A549 (cell line): ENCODE data around the gene FZD4. TPM values are rescaled to one million over a fixed set of nuclear protein-coding genes. Genes with fewer than 3 reads are reported as not detected.
"Not testable (repeated sequence)": the region's sequence is repeated elsewhere in the genome, so short reads cannot be mapped to it uniquely, and the experiment has no call there.

Source experiments
- ATAC-seq, 2 experiments: fragments of 200-7000 bp in 1 of 2; fragments of >200 bp in 1 of 2; cut with Nextera tagmentation in 1 of 2; cut with Tn5 transposase in 1 of 2; 3 replicates each; pipeline versions ENCODE4 v1.8.0 to v1.9.1; 2018 to 2020; ENCODE audit warnings: mild to moderate bottlenecking in 1 of 2, moderate library complexity in 1 of 2
- CTCF ChIA-PET: fragments of 300-600 bp; sonication (Branson Sonifier 250); formaldehyde crosslinking; extraction: SDS; loops from one replicate; lab custom pipeline; 2021; ENCODE audit warnings: antibody characterized with exemption, inconsistent platforms; lab: Yijun Ruan, JAX
- POLR2A ChIA-PET: fragments of 350-600 bp; formaldehyde crosslinking; extraction: SDS; loops from one replicate; lab custom pipeline; 2021; ENCODE audit warnings: antibody characterized with exemption, inconsistent platforms; lab: Yijun Ruan, JAX
- DNase-seq, 2 experiments: peaks; one replicate each; pipeline versions ENCODE4 v3.0.0 to v3.0.0-alpha.2; 2011 to 2016; ENCODE audit warnings: low read depth in 1 of 2, low spot score in 1 of 2
- FAIRE-seq: peaks from 2 replicates; lab custom pipeline; 2011; peaks lifted over from hg19 to GRCh38; lab: Jason Lieb, UNC
- H3K27ac ChIP-seq, 2 experiments: fragments of >200 bp; sonication (Bioruptor Twin); formaldehyde crosslinking; 3 replicates each; pipeline ENCODE4 v1.5.1; 2016 to 2017
- H3K4me1 ChIP-seq: fragments of >200 bp; sonication (Bioruptor Twin); formaldehyde crosslinking; 3 replicates; pipeline ENCODE4 v1.6.1; 2016
- H3K4me2 ChIP-seq: fragments of >200 bp; sonication (Bioruptor Twin); formaldehyde crosslinking; 3 replicates; pipeline ENCODE4 v1.6.1; 2016
- H3K4me3 ChIP-seq: fragments of >200 bp; sonication (Bioruptor Twin); formaldehyde crosslinking; 3 replicates; pipeline ENCODE4 v1.5.1; 2016
- H3K9me3 ChIP-seq: fragments of >200 bp; sonication (Bioruptor Twin); formaldehyde crosslinking; 3 replicates; pipeline ENCODE4 v1.6.1; 2016
- CBX8 ChIP-seq: fragments of 200-600 bp; sonication (generic); IDR thresholded peaks from 2 replicates; pipeline ENCODE4 v1.6.1; 2016
- CEBPB ChIP-seq, 2 experiments: fragments of >200 bp in 1 of 2; sonication (Bioruptor Twin) in 1 of 2; formaldehyde crosslinking in 1 of 2; IDR thresholded peaks; 2 replicates each; pipeline ENCODE4 v1.6.1; 2012 to 2016
- EHF ChIP-seq: fragments of 250-450 bp; sonication (Bioruptor Pico); IDR thresholded peaks from 2 replicates; pipeline ENCODE4 v1.5.0; 2020; ENCODE audit warnings: mild to moderate bottlenecking
- EHMT2 ChIP-seq: fragments of 200-600 bp; sonication (generic); IDR thresholded peaks from 2 replicates; pipeline ENCODE4 v1.6.1; 2016; ENCODE audit warnings: antibody characterized with exemption, low read depth, mild to moderate bottlenecking, moderate library complexity
- FOSL2 ChIP-seq, 2 experiments: fragments of 450-650 bp in 1 of 2; fragments of >200 bp in 1 of 2; sonication (Bioruptor Twin) in 1 of 2; formaldehyde crosslinking; IDR thresholded peaks; 2 replicates each; pipeline versions ENCODE4 v1.5.0 to v1.6.1; 2016 to 2020; ENCODE audit warnings: mild to moderate bottlenecking in 1 of 2, moderate library complexity in 1 of 2
- GATA3 ChIP-seq: IDR thresholded peaks from 2 replicates; pipeline ENCODE4 v1.6.1; 2012; ENCODE audit warnings: borderline replicate concordance
- HES2 ChIP-seq: fragments of >200 bp; sonication (Bioruptor Twin); formaldehyde crosslinking; IDR thresholded peaks from 2 replicates; pipeline ENCODE4 v1.6.1; 2016
- HOXA7 ChIP-seq: fragments of 250-450 bp; sonication (Bioruptor Pico); IDR thresholded peaks from 2 replicates; pipeline ENCODE4 v1.5.0; 2020; ENCODE audit warnings: mild to moderate bottlenecking, moderate library complexity
- HOXB5 ChIP-seq: fragments of 250-450 bp; sonication (Bioruptor Pico); IDR thresholded peaks from 2 replicates; pipeline ENCODE4 v1.5.0; 2020; ENCODE audit warnings: mild to moderate bottlenecking, moderate library complexity
- JUN ChIP-seq, 2 experiments: fragments of >200 bp; sonication (Bioruptor Twin); formaldehyde crosslinking; IDR thresholded peaks; 2 replicates in 1 of 2; 3 replicates in 1 of 2; pipeline ENCODE4 v1.6.1; 2016 to 2017
- MAFK ChIP-seq: fragments of 450-650 bp; IDR thresholded peaks from 2 replicates; pipeline ENCODE4 v1.6.1; 2014; ENCODE audit not compliant: partially characterized antibody
- MAX ChIP-seq: IDR thresholded peaks from 2 replicates; pipeline ENCODE4 v1.6.1; 2012
- MAZ ChIP-seq: fragments of 150-350 bp; IDR thresholded peaks from 2 replicates; pipeline ENCODE4 v1.6.1; 2014; ENCODE audit warnings: antibody characterized with exemption, low read depth, low read length, borderline replicate concordance
- MYC ChIP-seq: IDR thresholded peaks from 2 replicates; pipeline ENCODE4 v1.6.1; 2012; ENCODE audit warnings: mild to moderate bottlenecking, inconsistent platforms, low read length, improper control_type of control experiment, borderline replicate concordance
- NPAS2 ChIP-seq: fragments of 250-450 bp; sonication (Bioruptor Pico); IDR thresholded peaks from 2 replicates; pipeline ENCODE4 v1.8.0; 2022; ENCODE audit warnings: mild to moderate bottlenecking, moderate library complexity, borderline replicate concordance
- RFX5 ChIP-seq: fragments of 450-650 bp; IDR thresholded peaks from 2 replicates; pipeline ENCODE4 v1.7.1; 2014; ENCODE audit warnings: antibody characterized with exemption, mild to moderate bottlenecking, moderate library complexity
- RNF2 ChIP-seq: fragments of 200-600 bp; sonication (generic); IDR thresholded peaks from 2 replicates; pipeline ENCODE4 v1.6.1; 2016; ENCODE audit warnings: low read depth, mild to moderate bottlenecking, antibody characterized with exemption, moderate library complexity, borderline replicate concordance
- TFCP2L1 ChIP-seq: fragments of 250-450 bp; sonication (Bioruptor Pico); IDR thresholded peaks from 2 replicates; pipeline ENCODE4 v1.5.0; 2021; ENCODE audit warnings: mild to moderate bottlenecking
- USF2 ChIP-seq: fragments of 450-650 bp; IDR thresholded peaks from 2 replicates; pipeline ENCODE4 v1.6.1; 2014; ENCODE audit warnings: antibody characterized with exemption
- ZC3H11A ChIP-seq: fragments of 450-650 bp; IDR thresholded peaks from 2 replicates; pipeline ENCODE4 v1.6.1; 2014; ENCODE audit warnings: antibody characterized with exemption, mild to moderate bottlenecking
- WGBS: methylation state at CpG from one replicate; pipeline ENCODE4 v1.1.6; 2017; ENCODE audit errors: missing lambda C conversion rate; 5-methylcytosine and 5-hydroxymethylcytosine counted together
- polyA plus RNA-seq, 4 experiments: library from polyadenylated mRNA; depleted of rRNA in 3 of 4; stranded (reverse); fragments of >200 nt; fragmentation: RNase III in 1 of 4; extraction: RNeasy Plus Mini Kit Qiagen cat#74134 plus additional on column Dnase treatment in 1 of 4; gene quantifications; 2 replicates in 3 of 4; 3 replicates in 1 of 4; pipeline ENCODE4 v1.2.3, GENCODE V29; 2011 to 2017
- TF ChIP-seq, protein P1 (sequence below): IDR thresholded peaks from 2 replicates; pipeline ENCODE4 v1.6.1; 2012
- TF ChIP-seq, protein P2 (sequence below): fragments of 250-450 bp; sonication (Bioruptor Pico); IDR thresholded peaks from 2 replicates; pipeline ENCODE4 v1.5.0; 2021; ENCODE audit warnings: mild to moderate bottlenecking, moderate library complexity, borderline replicate concordance
- TF ChIP-seq, protein P3 (sequence below): fragments of >200 bp; sonication (Bioruptor Twin); formaldehyde crosslinking; IDR thresholded peaks from 3 replicates; pipeline ENCODE4 v1.6.1; 2016

FZD4 gene
- polyA plus RNA-seq, 2 of the 4 experiments (the other 2 are of a cell fraction), result 0.67 to 0.90 TPM

DNA sequence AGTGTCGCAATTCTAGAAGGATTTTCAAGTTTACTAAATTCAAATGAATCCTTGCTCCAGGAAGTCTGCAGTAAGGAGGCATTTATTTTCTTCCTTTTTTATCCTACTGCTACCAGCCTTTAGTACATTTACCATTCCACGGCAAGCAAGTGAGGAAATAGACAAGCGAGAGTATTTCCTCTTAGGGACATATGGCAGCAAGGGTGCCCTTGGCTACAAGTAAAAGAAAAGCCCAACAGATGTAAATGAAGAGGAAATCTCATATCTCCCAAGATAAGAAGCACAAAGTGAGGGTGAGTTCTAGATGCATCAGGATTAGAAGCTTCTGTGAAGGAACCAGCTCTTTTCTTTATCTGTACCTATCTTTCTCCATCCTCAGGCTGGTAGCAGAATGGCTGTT lies 37.8 kb upstream of the FZD4 start:
- ChIA-PET CTCF (interaction anchor here (0.6 to 4.4 kb wide), 4 partner anchors 13 to 297 kb away, joined by 3 to 15 read pairs (median 4); partner anchors contain the start of gene FZD4), POLR2A (no interaction called here)
- Histone ChIP-seq H3K4me1 (peaks cover 4% of the 10 kb centered on the region; the same call in 1 of the 3 replicates), H3K4me3 (no peak overlapping the region), H3K9me3 (no peaks in the 10 kb centered on the region), H3K4me2 (no peak overlapping the region), H3K27ac (no peak overlapping the region)
- TF ChIP-seq HES2, result no peak
- no peak for TF ChIP-seq MAZ
- TF ChIP-seq CBX8, result no peak
- TF ChIP-seq RNF2, result no peak
- no peak for TF ChIP-seq FOSL2 (IDR thresholded peaks at IDR 0.05)
- no peak for TF ChIP-seq FOSL2 (CRISPR knock-in tag; IDR thresholded peaks at IDR 0.05)
- TF ChIP-seq, protein P1, sequence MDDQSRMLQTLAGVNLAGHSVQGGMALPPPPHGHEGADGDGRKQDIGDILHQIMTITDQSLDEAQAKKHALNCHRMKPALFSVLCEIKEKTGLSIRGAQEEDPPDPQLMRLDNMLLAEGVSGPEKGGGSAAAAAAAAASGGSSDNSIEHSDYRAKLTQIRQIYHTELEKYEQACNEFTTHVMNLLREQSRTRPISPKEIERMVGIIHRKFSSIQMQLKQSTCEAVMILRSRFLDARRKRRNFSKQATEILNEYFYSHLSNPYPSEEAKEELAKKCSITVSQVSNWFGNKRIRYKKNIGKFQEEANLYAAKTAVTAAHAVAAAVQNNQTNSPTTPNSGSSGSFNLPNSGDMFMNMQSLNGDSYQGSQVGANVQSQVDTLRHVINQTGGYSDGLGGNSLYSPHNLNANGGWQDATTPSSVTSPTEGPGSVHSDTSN, result no peak
- TF ChIP-seq HOXB5 (CRISPR knock-in tag), result no peak
- TF ChIP-seq TFCP2L1 (CRISPR knock-in tag), result no peak
- no peak for TF ChIP-seq MYC
- FAIRE-seq (no peak), ATAC-seq (no peak), DNase-seq (no peak)
- WGBS, result 87% methylated on average over 3 of the region's 3 CpGs

- CTCF ChIA-PET, result interaction anchor here (1.6 to 4.4 kb wide), 2 partner anchors 12 to 37 kb away, joined by 4 to 15 read pairs; partner anchors contain the start of gene FZD4
- H3K27ac ChIP-seq, DNase-seq, FAIRE-seq, POLR2A ChIA-PET, H3K4me3 ChIP-seq, H3K4me1 ChIP-seq, ATAC-seq, H3K4me2 ChIP-seq, H3K9me3 ChIP-seq: not testable (repeated sequence)
- 84% methylated on average over 4 of the region's 4 CpGs for WGBS
Observed at GRCh38 chr11:86992340-86992739, 37.1 kb upstream of the FZD4 start.

DNA sequence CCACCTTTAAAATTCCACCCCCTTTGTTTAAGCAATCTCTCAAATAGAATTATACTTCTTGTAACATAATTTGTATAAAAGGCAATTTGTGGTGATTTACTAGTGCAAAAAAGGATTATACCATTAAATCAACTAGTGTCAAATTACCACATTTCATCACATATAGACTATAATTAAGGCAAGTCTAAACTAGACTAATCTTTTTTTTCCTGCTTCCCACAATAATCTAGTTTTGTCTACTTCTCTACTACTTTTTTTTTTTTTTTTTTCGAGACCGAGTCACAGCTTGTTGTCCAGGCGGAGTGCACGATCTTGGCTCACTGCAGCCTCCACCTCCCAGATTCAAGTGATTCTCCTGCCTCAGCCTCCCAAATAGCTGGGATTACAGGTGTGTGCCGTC lies 36.1 kb upstream of the FZD4 start:
- FAIRE-seq (no peak), ATAC-seq (no peak), DNase-seq (no peak)
- POLR2A ChIA-PET, result interaction anchor here (0.7 kb wide), 1 partner anchor 36 kb away, joined by 3 read pairs; no protein-coding TSS in a partner anchor
- Histone ChIP-seq H3K27ac (no peak overlapping the region), H3K9me3 (no peaks in the 10 kb centered on the region), H3K4me1 (peaks cover 4% of the 10 kb centered on the region; the same call in 1 of the 3 replicates), H3K4me2 (no peak overlapping the region), H3K4me3 (no peak overlapping the region)
- 76% methylated on average over 5 of the region's 5 CpGs for WGBS
- CTCF ChIA-PET, result no interaction called here
- no peak for TF ChIP-seq ZC3H11A
- TF ChIP-seq, protein P2, sequence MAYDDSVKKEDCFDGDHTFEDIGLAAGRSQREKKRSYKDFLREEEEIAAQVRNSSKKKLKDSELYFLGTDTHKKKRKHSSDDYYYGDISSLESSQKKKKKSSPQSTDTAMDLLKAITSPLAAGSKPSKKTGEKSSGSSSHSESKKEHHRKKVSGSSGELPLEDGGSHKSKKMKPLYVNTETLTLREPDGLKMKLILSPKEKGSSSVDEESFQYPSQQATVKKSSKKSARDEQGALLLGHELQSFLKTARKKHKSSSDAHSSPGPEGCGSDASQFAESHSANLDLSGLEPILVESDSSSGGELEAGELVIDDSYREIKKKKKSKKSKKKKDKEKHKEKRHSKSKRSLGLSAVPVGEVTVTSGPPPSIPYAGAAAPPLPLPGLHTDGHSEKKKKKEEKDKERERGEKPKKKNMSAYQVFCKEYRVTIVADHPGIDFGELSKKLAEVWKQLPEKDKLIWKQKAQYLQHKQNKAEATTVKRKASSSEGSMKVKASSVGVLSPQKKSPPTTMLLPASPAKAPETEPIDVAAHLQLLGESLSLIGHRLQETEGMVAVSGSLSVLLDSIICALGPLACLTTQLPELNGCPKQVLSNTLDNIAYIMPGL (CRISPR knock-in tag), result no peak
- no peak for TF ChIP-seq JUN (IDR thresholded peaks at IDR 0.05)
- TF ChIP-seq EHMT2, result no peak
- TF ChIP-seq EHF (CRISPR knock-in tag), result no peak
- no peak for TF ChIP-seq CEBPB (IDR thresholded peaks at IDR 0.05)
- TF ChIP-seq MAX, result no peak
- TF ChIP-seq, protein P3, sequence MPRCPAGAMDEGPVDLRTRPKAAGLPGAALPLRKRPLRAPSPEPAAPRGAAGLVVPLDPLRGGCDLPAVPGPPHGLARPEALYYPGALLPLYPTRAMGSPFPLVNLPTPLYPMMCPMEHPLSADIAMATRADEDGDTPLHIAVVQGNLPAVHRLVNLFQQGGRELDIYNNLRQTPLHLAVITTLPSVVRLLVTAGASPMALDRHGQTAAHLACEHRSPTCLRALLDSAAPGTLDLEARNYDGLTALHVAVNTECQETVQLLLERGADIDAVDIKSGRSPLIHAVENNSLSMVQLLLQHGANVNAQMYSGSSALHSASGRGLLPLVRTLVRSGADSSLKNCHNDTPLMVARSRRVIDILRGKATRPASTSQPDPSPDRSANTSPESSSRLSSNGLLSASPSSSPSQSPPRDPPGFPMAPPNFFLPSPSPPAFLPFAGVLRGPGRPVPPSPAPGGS, result no peak
- no peak for TF ChIP-seq GATA3
- no peak for TF ChIP-seq HOXA7 (CRISPR knock-in tag)
- no peak for TF ChIP-seq RFX5
- TF ChIP-seq NPAS2, result no peak
- TF ChIP-seq USF2, result no peak
- no peak for TF ChIP-seq MAFK
